ENCODE measurements around the gene TUBGCP6.

The TUBGCP6 gene

GRCh38 chr22:50189849-50190181 is 55.0 kb downstream of the TUBGCP6 start:
- H3K4me3 ChIP-seq (ENCODE audit: low read depth, low read length) = peak overlapping the region; percentile 49; the same call in 1 of the 2 replicates
- peaks cover 19% of the 10 kb centered on the region for H3K36me3 ChIP-seq
- no peaks in the 10 kb centered on the region for H3K27me3 ChIP-seq
- TF ChIP-seq CTCF (IDR thresholded peaks at IDR 0.05; ENCODE audit: low read depth, low read length) = no peak
- H3K9me3 ChIP-seq = no peaks in the 10 kb centered on the region
- H3K4me1 ChIP-seq = peaks cover 28% of the 10 kb centered on the region
- no peak for DNase-seq

GRCh38 chr22:50189184-50189848 is 55.5 kb downstream of the TUBGCP6 start:
- H3K9me3 ChIP-seq = no peaks in the 10 kb centered on the region
- TF ChIP-seq CTCF (IDR thresholded peaks at IDR 0.05; ENCODE audit: low read depth, low read length) = no peak
- peaks cover 28% of the 10 kb centered on the region for H3K4me1 ChIP-seq
- DNase-seq = peak; percentile 59
- H3K36me3 ChIP-seq = peaks cover 14% of the 10 kb centered on the region
- no peak overlapping the region; the same call in 1 of the 2 replicates for H3K4me3 ChIP-seq (ENCODE audit: low read depth, low read length)
- H3K27me3 ChIP-seq = no peaks in the 10 kb centered on the region

GRCh38 chr22:50188356-50188755 is 56.5 kb downstream of the TUBGCP6 start:
- Histone ChIP-seq H3K9me3 (no peaks in the 10 kb centered on the region), H3K27me3 (no peaks in the 10 kb centered on the region), H3K4me3 (ENCODE audit: low read depth, low read length) (no peak overlapping the region), H3K36me3 (peaks cover 4% of the 10 kb centered on the region), H3K4me1 (peaks cover 28% of the 10 kb centered on the region)
- DNase-seq = no peak
- TF ChIP-seq CTCF (IDR thresholded peaks at IDR 0.05; ENCODE audit: low read depth, low read length) = no peak

- TF ChIP-seq CTCF (IDR thresholded peaks at IDR 0.05; ENCODE audit: low read depth, low read length) = no peak
- peaks cover 28% of the 10 kb centered on the region for H3K4me1 ChIP-seq
- peak overlapping the region; percentile 70 for H3K4me3 ChIP-seq (ENCODE audit: low read depth, low read length)
- H3K36me3 ChIP-seq = no peaks in the 10 kb centered on the region; the same call in 1 of the 2 replicates
- no peak for DNase-seq
- no peaks in the 10 kb centered on the region for H3K9me3 ChIP-seq
- no peaks in the 10 kb centered on the region for H3K27me3 ChIP-seq
Measured at GRCh38 chr22:50186761-50187523, 57.9 kb downstream of the TUBGCP6 start.

- DNase-seq = no peak
- H3K9me3 ChIP-seq = no peaks in the 10 kb centered on the region
- H3K4me3 ChIP-seq (ENCODE audit: low read depth, low read length) = peak overlapping the region; percentile 70
- no peaks in the 10 kb centered on the region for H3K27me3 ChIP-seq
- no peaks in the 10 kb centered on the region; the same call in 1 of the 2 replicates for H3K36me3 ChIP-seq
- TF ChIP-seq CTCF (IDR thresholded peaks at IDR 0.05; ENCODE audit: low read depth, low read length) = no peak
- peaks cover 25% of the 10 kb centered on the region for H3K4me1 ChIP-seq
Measured at GRCh38 chr22:50186181-50186714, 58.6 kb downstream of the TUBGCP6 start.

Measured in BE2C (cell line).